ENCODE measurements around the gene TOMM20. TPM values are rescaled to one million over a fixed set of nuclear protein-coding genes. Genes with fewer than 3 reads are reported as not detected.
"Not testable (repeated sequence)": the region's sequence is repeated elsewhere in the genome, so short reads cannot be mapped to it uniquely, and the experiment has no call there.

The TOMM20 gene
- total and polyA plus RNA-seq, 8 donors: 71.6 to 197 (median 184) TPM

- Histone ChIP-seq H3K4me1 (peaks cover 4 to 12% of the 10 kb centered on the region in 2 donors), H3K4me3 (no peak overlapping the region), H3K27me3 (no peaks in the 10 kb centered on the region), H3K9me3 (no peaks in the 10 kb centered on the region), H3K27ac (no peak overlapping the region), H3K36me3 (no peaks in the 10 kb centered on the region)
- TF ChIP-seq CTCF (IDR thresholded peaks at IDR 0.05): no peak
- peak in 2 of 4 donors; percentile 55 to 77 for DNase-seq
- peak; percentile 89 for ATAC-seq
- intact Hi-C loops (cut with DNase I): loop anchor here in 1 of 2 donors (5.0 to 10.0 kb wide), 2 partner anchors 322 to 596 kb away; no protein-coding TSS in a partner anchor
Observed at GRCh38 chr1:235093013-235093695, 35.5 kb downstream of the TOMM20 start.

- intact Hi-C loops (cut with DNase I): loop anchor here in 1 of 2 donors (5.0 to 10.0 kb wide), 2 partner anchors 322 to 595 kb away; no protein-coding TSS in a partner anchor
- H3K27ac ChIP-seq, ATAC-seq, H3K36me3 ChIP-seq, DNase-seq, H3K9me3 ChIP-seq, H3K4me3 ChIP-seq, H3K27me3 ChIP-seq: not testable (repeated sequence)
- H3K4me1 ChIP-seq: peaks cover 4 to 12% of the 10 kb centered on the region in 2 donors
Observed at GRCh38 chr1:235092415-235092814, 36.2 kb downstream of the TOMM20 start.

- H3K4me3 ChIP-seq, DNase-seq, H3K9me3 ChIP-seq, H3K36me3 ChIP-seq, ATAC-seq, H3K27ac ChIP-seq, H3K27me3 ChIP-seq: not testable (repeated sequence)
- intact Hi-C loops (cut with DNase I): loop anchor here in 1 of 2 donors (5.0 to 10.0 kb wide), 2 partner anchors 323 to 595 kb away; no protein-coding TSS in a partner anchor
- peaks cover 4 to 12% of the 10 kb centered on the region in 2 donors for H3K4me1 ChIP-seq
Observed at GRCh38 chr1:235092045-235092406, 36.6 kb downstream of the TOMM20 start.

- intact Hi-C loops (cut with DNase I): loop anchor here in 1 of 2 donors (5.0 to 10.0 kb wide), 2 partner anchors 323 to 594 kb away; no protein-coding TSS in a partner anchor
- peaks cover 4 to 12% of the 10 kb centered on the region in 2 donors for H3K4me1 ChIP-seq
- H3K9me3 ChIP-seq, ATAC-seq, H3K27ac ChIP-seq, H3K36me3 ChIP-seq, DNase-seq, H3K27me3 ChIP-seq, H3K4me3 ChIP-seq: not testable (repeated sequence)
Observed at GRCh38 chr1:235091319-235092044, 37.2 kb downstream of the TOMM20 start.

GRCh38 chr1:235090406-235091069, 38.1 kb downstream of the TOMM20 start:
- no peak for TF ChIP-seq CTCF (IDR thresholded peaks at IDR 0.05)
- no peaks in the 10 kb centered on the region for H3K27me3 ChIP-seq
- no peak for DNase-seq
- H3K4me1 ChIP-seq: peaks cover 4 to 12% of the 10 kb centered on the region in 2 donors
- no peaks in the 10 kb centered on the region for H3K36me3 ChIP-seq
- no peak overlapping the region for H3K27ac ChIP-seq
- intact Hi-C loops (cut with DNase I): loop anchor here in 1 of 2 donors (5.0 to 10.0 kb wide), 2 partner anchors 324 to 593 kb away; no protein-coding TSS in a partner anchor
- H3K4me3 ChIP-seq: no peak overlapping the region
- H3K9me3 ChIP-seq: no peaks in the 10 kb centered on the region
- no peak for ATAC-seq

- H3K9me3 ChIP-seq: no peaks in the 10 kb centered on the region
- H3K27me3 ChIP-seq: no peaks in the 10 kb centered on the region
- intact Hi-C loops (cut with DNase I): loop anchor here in 1 of 2 donors (10.0 kb wide), 1 partner anchor 494 kb away; no protein-coding TSS in a partner anchor
- no peak for TF ChIP-seq CTCF (IDR thresholded peaks at IDR 0.05)
- no peaks in the 10 kb centered on the region for H3K36me3 ChIP-seq
- ATAC-seq: no peak
- H3K4me3 ChIP-seq: no peak overlapping the region
- peaks cover 5 to 16% of the 10 kb centered on the region in 2 donors for H3K4me1 ChIP-seq
- DNase-seq: no peak
- H3K27ac ChIP-seq: no peak overlapping the region
Observed at GRCh38 chr1:235088907-235089306, 39.7 kb downstream of the TOMM20 start.

Measured in left lung (tissue), 10 donors.